HG02840 (cell line): ENCODE measurements around the gene SOWAHD.
"Not testable (repeated sequence)": the region's sequence is repeated elsewhere in the genome, so short reads cannot be mapped to it uniquely, and the experiment has no call there.

Source experiments
- ATAC-seq: cut with Tn5 transposase; IDR thresholded peaks from one replicate; pipeline ENCODE4 v1.9.1; 2021; ENCODE audit warnings: mild to moderate bottlenecking, moderate library complexity, moderate number of reproducible peaks; ENCODE audit not compliant: unreplicated experiment, low FRiP score

Gene SOWAHD

DNA sequence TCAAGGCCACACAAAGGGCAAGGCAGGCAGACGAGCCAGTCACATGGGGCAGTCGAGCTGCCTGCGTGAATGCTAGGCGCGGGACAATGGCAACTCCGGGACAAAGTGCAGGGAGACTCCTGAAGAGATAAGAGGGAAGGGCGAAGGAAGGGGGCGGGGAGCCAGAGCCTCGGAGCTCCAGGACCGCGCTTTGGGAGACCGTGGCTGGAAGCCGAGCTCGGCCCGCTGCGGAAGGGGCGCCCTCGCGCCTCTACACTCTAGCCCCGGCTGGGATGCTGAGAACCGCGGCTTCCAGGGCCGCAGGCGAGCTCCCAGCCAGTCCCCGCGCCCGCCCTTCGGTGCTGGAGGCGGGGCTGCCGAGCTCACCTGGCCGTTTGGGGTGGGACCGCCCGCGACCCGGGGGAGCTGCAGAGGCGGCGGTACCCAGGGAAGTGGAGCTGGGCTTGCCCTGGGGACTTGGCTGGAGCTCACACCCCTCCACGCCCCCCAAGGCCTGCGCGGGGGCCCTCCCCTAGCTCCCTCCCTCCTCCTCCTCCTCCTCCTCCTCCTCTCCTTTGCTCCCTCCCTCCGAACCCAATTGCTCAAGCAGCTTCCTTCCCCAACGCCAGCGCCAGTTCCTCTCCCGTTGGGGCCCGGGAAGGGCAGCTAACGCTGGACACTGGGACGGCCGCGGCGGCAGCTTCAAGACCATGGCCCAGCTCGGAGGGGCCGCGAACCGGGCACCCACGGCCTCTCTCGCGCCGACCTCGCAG, at the start of gene SOWAHD:
SOWAHD (plus strand) TSS at position 610 of the 752 bp plus-strand sequence; CDS start at position 690, 80 bp downstream.
- no peak for ATAC-seq

DNA sequence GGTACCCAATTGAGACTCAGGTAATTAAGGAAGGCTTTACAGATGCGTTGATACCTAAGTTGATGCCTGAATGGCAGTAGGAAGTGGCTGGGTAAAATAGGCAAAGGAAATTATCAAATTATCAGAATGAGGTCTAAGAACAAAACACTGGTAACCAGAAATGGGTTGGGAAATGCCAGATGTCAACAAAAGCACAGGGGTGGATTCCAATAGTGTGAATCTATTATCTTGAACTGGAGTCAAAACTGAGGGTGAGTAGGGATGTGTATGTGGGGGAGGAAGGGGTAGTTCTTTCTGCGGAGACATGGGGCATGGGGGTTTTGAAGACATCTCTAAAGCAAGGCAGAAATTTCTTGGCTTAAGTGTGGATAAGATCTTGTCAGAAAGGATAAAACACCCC, 49.5 kb upstream of the SOWAHD start:
- ATAC-seq = no peak

DNA sequence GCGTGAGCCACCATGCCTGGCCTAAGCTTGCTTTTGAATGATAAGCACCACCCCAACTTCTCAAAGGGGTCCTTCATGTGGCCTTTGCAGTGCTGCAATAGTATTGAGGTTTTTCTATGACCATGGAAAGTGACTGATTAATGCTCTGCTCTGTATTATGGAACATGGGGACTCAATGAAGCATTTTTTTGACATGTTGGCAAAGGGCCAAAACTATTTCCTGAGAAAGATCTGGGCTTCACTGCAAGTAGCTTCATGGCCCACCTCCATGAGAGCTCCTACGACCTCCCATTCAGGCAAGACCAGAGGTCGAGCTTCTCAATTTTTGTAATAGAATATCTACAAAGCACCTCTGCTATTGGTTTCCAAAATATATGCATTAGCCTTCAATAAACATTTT, 48.8 kb upstream of the SOWAHD start:
- ATAC-seq = no peak

DNA sequence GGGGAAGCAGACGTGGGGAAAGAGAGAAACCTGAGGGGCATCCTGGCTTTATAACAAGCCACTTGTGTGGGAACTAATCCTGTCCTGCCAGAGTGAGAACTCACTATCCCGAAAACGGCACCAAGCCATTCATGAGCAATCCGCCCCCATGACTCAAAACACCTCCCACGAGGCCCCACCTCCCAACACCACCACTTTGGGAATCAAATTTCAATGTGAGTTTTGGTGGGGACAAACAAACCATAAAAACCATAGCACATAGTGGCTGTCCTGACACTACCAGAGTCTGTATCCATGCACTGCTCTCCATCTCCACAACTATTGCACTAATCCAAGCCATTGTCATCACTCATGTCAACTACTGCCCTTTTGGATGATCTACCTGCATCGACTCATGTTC, 36.9 kb upstream of the SOWAHD start:
- no peak for ATAC-seq

- ATAC-seq = no peak
Measured at GRCh38 chrX:119721926-119722325, 36.5 kb upstream of the SOWAHD start.

DNA sequence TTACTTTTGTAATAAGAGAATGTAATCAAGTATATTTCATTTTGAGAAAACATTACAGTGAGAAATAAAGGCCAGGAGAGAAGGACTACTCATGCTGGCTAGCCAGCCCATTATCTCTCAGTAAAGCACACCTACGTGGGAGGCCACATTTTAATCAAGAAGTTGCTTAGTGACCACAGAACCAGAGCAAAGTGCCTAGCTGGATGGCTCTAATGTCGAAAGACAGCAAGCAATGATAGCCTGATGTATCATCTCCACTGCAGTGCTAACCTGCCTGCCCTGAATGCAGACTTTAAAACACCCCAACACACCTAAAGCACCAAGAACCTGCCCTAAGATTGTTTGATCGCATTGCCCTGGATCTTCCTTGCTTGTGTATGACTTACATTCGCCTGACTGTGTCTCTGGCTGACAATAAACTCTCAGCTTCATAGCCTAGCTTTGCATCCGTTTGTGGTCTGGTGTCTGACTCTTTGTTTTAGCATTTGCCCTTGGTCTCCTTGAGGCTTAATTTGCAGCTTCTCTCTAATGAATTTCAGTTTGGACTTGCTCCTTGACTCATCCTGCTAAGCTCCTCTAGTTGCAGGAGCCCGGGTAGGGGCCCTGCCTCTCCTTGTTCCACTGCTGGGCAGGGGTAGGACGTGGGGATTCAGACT, 31.4 kb upstream of the SOWAHD start:
- no peak for ATAC-seq

GRCh38 chrX:119728487-119728886, 29.9 kb upstream of the SOWAHD start:
- ATAC-seq = no peak

- ATAC-seq = no peak
Measured at GRCh38 chrX:119729408-119730201, 28.8 kb upstream of the SOWAHD start.

- no peak for ATAC-seq
Measured at GRCh38 chrX:119734897-119735339, 23.5 kb upstream of the SOWAHD start.

DNA sequence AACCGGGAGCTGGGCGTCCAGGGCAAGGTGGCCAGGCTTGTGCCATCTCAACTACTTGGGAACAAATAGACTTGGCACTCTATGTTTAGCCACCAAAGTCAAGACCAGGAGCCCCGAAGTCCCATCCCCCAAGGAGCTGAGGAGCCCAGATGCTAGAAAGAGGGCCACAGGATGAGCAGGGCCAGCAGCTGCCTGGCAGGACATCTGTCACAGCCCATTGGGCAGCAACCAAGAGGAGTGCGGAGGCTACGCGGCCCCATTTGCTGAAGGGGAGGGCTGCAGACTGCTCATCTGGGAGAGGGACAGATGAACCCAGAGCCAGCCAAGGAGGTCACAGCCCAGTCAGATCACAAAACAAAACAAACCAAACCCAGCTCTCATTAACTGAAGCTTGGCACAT, 22.9 kb upstream of the SOWAHD start:
- ATAC-seq = no peak

GRCh38 chrX:119736206-119736764, 22.1 kb upstream of the SOWAHD start:
- no peak for ATAC-seq

GRCh38 chrX:119738742-119739141, 19.6 kb upstream of the SOWAHD start:
- ATAC-seq = no peak

DNA sequence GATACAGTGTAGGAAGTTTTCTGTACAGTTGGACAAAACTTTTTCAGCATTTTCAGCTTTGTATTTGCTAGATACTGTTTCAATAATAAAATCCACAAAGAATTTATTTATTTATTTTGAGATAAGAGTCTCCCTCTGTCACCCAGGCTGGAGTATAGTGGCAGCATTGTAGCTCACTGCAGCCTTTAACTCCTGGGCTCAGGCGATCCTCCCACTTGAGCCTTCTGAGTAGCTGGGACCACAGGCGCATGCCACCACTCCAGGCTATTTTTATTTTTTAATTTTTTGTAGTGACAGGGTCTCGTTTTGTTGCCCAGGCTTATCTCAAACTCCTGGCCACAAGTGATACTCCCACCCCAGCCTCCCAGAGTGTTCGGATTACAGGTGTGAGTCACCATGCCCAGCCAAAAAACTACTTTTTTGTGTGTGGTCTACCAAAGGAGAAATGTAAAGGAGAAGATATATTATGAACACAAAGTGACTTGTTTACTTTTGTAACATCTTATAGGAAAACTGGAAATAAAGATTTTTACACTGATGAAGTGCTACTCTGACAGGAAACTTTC, 13.0 kb upstream of the SOWAHD start:
- ATAC-seq = no peak

GRCh38 chrX:119750131-119750530, 8.3 kb upstream of the SOWAHD start:
- not testable (repeated sequence) for ATAC-seq

DNA sequence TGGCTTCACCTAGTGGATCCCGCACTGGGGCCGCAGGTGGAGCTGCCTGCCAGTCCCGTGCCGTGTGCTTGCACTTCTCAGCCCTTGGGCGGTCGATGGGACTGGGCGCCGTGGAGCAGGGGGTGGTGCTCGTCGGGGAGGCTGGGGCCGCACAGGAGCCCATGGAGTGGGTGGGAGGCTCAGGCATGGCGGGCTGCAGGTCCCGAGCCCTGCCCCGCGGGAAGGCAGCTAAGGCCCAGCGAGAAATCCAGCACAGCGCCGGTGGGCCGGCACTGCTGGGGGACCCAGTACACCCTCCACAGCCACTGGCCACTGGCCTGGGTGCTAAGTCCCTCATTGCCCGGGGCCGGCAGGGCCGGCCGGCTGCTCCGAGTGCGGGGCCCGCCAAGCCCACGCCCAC, 7.6 kb upstream of the SOWAHD start:
- not testable (repeated sequence) for ATAC-seq

- ATAC-seq = no peak
Measured at GRCh38 chrX:119753001-119753400, 5.4 kb upstream of the SOWAHD start.

DNA sequence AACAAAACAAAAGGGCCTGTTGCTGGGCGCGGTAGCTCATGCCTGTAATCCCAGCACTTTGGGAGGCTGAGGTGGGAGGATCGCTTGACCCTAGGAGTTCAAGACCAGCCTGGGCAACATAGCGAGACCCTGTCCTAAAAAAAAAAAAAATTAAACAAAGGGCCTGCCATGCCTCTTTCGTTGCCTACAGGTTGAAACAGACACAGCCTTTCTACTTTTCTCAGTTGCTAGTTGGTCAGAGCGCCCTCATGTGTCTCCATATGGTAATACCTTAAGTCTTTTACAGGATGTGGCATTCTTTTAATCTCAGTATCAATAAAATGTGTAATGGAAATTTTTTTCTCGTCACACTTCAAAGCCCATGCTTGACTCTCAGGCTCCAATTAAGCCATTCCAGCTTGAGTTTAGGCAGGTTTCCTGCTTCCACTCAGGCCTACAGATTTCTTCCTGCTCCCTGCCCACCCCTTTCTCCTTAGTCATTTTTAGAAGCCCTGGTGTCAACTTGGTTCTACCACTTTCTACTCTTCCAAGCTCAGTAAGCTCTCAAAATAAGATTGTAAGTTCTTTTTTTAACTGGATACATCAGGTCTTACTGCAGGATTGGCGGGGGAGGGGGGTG, 4.6 kb upstream of the SOWAHD start:
- no peak for ATAC-seq

DNA sequence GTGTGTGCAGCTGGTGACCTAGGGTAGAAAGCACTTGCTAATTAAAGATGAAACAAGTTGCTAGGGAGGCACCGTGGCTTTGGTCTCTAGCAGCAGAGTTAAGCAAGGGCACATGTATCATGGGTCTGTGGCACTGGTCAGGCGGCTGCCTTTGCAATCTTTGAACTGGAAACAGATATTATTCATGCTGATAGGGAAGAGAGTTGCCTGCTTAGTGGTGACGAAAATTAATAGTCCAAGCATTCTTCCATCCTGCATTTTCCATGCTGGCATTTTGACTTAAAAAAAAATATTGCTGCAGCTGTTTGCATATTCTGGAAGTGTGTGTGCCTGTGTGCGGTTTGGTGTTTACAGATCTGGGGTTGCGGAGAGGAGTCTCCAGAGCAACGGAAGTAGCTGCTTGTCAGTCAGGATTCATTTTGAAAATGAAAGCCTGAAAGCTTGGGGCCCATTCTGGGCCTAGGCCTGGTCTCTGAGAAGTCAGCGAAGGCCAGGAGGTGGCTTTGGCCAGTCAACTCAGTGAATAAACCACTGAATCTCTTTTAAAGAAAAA, 2.3 kb upstream of the SOWAHD start:
- ATAC-seq = peak; percentile 72

DNA sequence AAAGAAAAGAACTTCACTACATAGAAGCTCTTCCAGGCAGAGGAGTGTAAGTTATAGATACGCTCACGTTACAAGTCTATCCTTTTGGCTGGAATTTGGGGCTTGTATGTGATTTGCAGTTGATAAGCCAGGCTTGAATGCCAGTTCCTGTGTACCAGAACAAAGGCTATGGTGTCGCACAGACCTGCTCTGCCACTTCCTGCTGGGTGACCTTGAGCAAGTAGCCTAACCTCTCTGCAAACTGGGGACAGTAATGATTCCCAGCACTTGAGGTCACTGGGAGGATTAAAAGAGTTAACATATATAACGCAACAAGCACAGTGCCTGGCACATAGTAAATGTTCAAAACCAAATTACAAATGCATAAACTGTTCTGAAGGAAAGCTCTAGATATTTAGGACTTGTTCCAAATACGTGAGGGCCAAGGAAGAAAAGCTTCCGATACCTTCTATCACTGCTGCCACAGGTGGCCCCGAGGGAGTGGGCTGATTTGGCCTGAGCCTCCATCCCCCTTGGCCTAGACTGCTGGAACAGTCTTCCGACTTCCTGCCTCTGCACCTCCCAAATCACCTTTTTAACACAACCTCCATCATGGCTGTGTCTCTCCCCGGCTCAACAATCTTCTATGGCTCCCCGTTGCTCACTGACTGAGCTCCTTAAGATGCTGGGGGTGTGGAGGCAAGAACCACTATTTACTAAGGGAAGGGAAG, 1.3 kb upstream of the SOWAHD start:
- ATAC-seq = no peak
